HG03520 (cell line): Measurements from ENCODE around the gene TMEM51.

ENCODE experiments used
- ATAC-seq: cut with Tn5 transposase; IDR thresholded peaks from one replicate; pipeline ENCODE4 v1.9.1; 2021; ENCODE audit warnings: mild to moderate bottlenecking, moderate library complexity; ENCODE audit not compliant: unreplicated experiment

Gene TMEM51

GRCh38 chr1:15238789-15239188 lies 85.2 kb downstream of the TMEM51 start:
- ATAC-seq, result no peak

GRCh38 chr1:15242766-15243165 lies 89.2 kb downstream of the TMEM51 start:
- no peak for ATAC-seq

GRCh38 chr1:15243275-15244043 lies 89.9 kb downstream of the TMEM51 start:
- ATAC-seq, result no peak

GRCh38 chr1:15244813-15245212 lies 91.3 kb downstream of the TMEM51 start:
- ATAC-seq, result no peak

GRCh38 chr1:15245593-15246360 lies 92.2 kb downstream of the TMEM51 start:
- ATAC-seq, result no peak

- no peak for ATAC-seq
Observed at GRCh38 chr1:15246960-15247614, 93.5 kb downstream of the TMEM51 start, which contains the start of gene FHAD1. Gene FHAD1 (plus strand): TSS chr1:15247223. CDS start chr1:15251785, 4,562 bp downstream.

- no peak for ATAC-seq
Observed at GRCh38 chr1:15248216-15248615, 94.7 kb downstream of the TMEM51 start.

GRCh38 chr1:15249081-15249480 lies 95.5 kb downstream of the TMEM51 start:
- no peak for ATAC-seq

GRCh38 chr1:15251857-15252835 lies 98.6 kb downstream of the TMEM51 start:
- ATAC-seq, result no peak

GRCh38 chr1:15254559-15254958 lies 101.0 kb downstream of the TMEM51 start:
- no peak for ATAC-seq

GRCh38 chr1:15255582-15256149 lies 102.1 kb downstream of the TMEM51 start:
- no peak for ATAC-seq

GRCh38 chr1:15256584-15256983 lies 103.0 kb downstream of the TMEM51 start:
- no peak for ATAC-seq

- no peak for ATAC-seq
Observed at GRCh38 chr1:15257309-15257708, 103.8 kb downstream of the TMEM51 start.

GRCh38 chr1:15258833-15259621 lies 105.5 kb downstream of the TMEM51 start:
- ATAC-seq, result no peak

GRCh38 chr1:15259622-15260007 lies 106.1 kb downstream of the TMEM51 start:
- no peak for ATAC-seq

- ATAC-seq, result no peak
Observed at GRCh38 chr1:15260418-15261154, 107.0 kb downstream of the TMEM51 start.

- ATAC-seq, result no peak
Observed at GRCh38 chr1:15261155-15262002, 107.8 kb downstream of the TMEM51 start.

GRCh38 chr1:15262003-15262377 lies 108.4 kb downstream of the TMEM51 start:
- no peak for ATAC-seq
